HG02840 (cell line): ENCODE results near the gene GABRQ.

ENCODE experiments used
- ATAC-seq: cut with Tn5 transposase; IDR thresholded peaks from one replicate; pipeline ENCODE4 v1.9.1; 2021; ENCODE audit warnings: mild to moderate bottlenecking, moderate library complexity, moderate number of reproducible peaks; ENCODE audit not compliant: unreplicated experiment, low FRiP score

Gene GABRQ

GRCh38 chrX:152637649-152638442 lies at the start of gene GABRQ:
Gene GABRQ (plus strand): TSS chrX:152637895. CDS start chrX:152638203, 308 bp downstream.
- no peak for ATAC-seq

GRCh38 chrX:152588206-152588605 lies 49.5 kb upstream of the GABRQ start:
- ATAC-seq, result no peak

DNA sequence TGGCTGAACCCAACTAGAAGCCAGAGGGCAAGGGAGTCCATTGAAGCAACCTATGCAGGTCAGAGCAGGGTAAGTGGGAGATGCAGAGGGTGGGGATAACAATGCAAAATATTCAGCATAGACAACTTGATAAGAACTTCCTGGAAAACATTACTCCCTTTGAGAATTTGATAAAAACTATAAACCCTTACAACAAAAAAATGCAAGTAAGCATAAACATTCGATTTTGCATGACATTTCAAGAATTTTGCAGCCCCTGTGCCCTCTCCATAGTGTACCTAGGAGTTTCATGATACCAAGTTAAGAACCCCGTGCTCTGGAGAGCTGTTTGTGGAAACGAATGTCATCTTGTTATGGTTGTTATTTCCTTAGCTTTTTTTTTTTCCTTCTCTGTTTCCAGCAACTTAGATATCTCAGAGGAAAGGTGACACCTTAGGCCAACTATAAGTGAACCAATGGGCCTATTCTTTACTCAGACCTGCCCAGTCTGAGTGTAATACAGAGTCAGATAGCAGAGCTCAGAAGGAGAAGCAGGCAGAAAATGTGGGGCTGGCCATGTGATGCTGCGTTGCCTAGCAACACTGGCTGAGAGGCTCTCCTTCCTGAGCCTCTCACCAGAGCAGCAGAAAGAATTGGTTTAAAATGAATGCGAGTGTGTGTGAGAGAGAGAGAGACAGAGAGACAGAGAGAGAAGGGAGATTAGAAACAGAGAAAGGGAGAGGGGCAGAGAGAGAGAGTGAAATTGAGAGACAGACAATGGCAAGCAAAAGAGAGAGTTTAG lies 36.7 kb upstream of the GABRQ start:
- ATAC-seq, result no peak

DNA sequence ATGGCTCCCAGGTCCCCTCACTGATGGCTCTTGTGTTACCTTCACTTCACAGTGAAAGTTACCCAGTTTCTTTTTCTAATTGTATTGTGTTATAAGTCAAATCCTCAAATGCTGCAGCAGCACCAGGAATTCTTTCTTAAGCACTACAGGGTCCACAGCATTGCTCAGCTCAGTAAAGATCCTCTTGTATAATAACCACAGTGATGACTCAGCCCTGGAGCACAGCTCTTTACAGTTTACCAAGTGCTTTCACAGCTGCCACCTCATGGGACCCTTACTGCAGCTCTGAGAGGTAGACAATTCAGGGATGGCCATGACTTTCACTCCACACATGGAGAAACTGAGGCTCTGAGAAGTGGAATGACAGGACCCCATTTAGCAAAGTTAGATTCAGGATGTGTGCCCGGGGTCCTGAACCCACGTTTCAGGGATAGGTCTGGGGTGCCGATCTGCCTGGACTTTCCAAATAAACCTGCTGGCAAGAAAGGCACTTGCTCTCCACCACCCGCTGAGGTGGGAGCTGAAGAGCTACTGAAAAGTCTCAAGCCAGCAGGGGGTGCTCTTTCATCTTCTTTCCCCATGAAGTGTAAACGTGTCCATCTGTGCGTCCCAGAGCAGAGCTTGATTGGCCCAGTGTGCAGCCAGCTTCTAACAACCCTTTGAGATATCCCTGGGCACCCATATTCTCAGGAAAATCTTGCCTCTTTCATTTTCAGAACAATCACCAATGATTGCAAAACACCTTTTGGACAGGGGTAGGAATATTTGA lies 35.7 kb upstream of the GABRQ start:
- ATAC-seq, result no peak

GRCh38 chrX:152614791-152615190 lies 22.9 kb upstream of the GABRQ start:
- ATAC-seq, result no peak

- ATAC-seq, result no peak
These were observed 17.8 kb upstream of the GABRQ start for GRCh38 chrX:152619897-152620296.

DNA sequence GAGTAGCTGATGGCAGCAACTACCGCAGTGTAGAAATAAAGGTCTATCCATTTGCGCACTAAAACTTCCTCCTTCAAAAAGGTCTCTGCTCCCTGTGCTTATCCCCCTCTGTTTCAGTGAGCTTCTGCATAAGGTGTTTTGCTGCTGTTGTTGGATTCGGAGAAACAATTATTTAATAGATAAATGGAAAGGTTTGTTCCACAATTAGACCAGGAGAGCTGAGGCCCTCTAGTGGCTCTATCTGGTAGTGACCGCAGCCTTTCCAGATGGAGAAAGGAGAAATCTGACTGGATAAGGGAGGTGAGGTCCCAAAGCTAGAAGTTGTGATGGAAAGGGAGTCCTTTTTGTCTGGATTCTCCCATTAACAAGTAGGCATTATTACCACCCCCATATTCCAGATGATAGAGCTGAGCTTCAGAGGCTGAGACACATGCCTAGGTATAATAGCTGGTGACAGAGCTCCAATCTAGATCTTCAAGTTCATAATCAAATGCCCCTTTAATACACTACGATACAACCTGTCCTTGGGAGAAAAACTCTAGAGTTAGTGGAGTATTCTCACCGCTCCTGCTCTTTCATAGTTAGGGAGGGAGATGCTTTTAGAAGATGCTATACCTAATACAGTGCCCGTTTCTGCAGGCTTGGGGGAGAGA lies 5.1 kb upstream of the GABRQ start:
- ATAC-seq, result no peak

GRCh38 chrX:152635941-152636340 lies 1.8 kb upstream of the GABRQ start:
- ATAC-seq, result no peak

- ATAC-seq, result no peak
These were observed 779 bp downstream of the GABRQ start for GRCh38 chrX:152638443-152638904.

DNA sequence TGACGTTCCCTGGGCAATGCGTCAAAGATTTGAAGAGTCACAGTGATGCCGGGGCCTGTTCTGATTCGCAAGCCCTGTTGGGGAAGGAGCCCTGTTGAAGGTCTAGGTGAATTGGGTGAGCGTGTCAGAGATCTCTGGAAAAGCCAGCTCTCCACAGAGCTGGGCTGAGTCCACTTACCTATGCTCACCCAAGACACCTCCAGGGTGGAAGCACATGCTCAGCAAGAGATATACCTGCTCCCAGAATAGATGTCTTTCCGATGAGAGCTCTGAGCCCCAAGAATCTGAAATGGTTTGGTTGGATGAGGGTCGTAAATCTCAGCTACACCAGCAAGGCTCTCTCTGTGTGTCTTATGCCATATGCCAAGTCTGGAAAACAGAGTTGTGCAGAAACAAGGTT lies 1.7 kb downstream of the GABRQ start:
- ATAC-seq, result no peak

DNA sequence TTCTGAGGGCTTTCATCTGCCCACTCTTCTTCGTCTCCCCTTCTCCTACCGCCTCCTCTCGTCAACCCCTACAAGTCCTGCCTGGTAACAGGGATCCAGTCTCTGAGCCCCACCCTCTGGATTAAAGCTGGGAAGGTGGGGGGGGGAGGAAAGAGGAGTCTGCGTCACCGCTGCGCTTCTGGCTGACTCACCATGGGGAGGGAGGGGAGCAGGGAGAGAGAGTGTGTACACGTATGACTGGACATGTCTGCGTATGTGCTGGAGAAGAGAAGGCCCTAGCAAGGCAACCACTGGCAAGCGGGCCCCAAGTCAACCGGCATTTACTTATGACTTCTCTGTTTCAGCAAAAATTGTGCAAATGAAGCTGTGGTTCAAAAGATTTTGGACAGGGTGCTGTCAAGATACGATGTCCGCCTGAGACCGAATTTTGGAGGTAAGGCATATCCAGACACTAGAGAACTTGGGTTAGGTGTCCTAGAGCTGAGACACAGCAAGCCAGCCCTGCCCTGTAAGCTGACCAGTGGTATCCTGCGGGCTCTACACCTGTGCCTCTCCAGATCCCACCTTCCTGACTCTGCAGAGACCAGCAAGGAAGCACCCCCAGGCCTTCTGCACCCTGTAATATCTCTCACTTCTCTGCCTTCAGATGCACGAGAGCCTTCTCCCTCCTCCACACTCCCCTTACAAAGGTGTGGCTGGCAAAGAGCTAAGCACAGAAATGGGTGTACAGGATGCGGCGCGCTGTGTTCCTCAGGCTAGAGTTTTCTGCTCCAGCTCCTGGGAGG lies 2.5 kb downstream of the GABRQ start:
- ATAC-seq, result no peak

DNA sequence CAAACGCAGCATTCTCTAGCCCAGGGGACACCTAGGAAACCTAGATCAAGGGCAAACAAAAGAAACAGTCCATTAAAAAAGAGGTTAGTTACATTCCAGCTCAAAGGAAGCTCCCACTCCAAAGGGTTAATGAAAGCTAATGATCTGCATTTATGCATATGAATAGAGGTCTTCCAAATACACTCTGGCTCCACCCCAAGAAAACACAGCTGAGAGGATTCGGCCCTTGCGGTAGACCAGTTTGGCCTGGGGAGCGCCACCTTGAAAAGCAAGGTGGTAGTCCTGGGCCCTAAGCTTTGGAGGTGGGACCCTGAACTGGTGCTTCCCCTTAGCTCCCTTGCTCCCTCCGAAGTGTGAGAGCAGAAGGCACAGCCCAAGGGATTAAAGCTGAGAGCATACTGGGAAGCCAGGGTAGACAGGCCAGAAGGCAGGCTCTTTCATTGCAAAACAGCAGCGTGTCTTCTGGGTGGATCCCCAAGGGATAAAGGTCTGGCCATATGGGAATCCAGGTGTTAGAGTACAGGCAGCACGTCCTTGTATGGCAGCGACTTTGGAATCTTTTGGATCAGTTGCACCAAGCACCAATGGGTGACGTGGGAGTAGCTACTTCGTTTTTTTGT lies 3.7 kb downstream of the GABRQ start:
- no peak for ATAC-seq

- ATAC-seq, result no peak
These were observed 4.3 kb downstream of the GABRQ start for GRCh38 chrX:152641996-152642395.

DNA sequence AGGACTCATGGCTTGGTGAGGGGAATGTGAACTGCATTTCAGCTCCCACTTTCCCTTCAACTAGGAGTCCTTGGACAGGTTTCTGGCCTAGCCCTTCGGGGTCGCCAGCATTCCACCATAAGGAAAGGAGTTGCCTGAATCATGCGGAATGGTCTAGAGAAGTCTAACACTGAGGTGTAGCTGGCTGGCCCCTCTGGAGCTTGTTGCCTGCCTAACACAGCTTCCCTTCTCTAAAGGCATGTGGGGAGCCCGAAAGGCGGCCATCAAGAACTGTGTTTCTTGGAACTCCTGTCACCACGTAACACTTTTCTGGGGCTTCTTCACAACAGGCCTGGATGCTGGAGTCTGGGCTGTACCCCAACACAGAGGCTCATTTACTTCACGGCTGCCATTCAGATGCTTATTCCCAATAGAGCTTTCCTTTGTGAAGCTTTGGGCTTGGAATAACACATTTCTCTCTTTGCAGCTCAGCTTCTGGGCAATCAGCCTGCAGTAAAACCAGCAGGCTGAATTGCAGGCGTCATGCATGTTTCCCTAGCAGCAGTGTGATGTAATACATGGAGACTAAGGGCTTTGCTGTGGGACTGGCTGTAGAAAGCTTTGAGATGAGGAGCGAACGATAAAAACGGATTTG lies 5.4 kb downstream of the GABRQ start:
- no peak for ATAC-seq

DNA sequence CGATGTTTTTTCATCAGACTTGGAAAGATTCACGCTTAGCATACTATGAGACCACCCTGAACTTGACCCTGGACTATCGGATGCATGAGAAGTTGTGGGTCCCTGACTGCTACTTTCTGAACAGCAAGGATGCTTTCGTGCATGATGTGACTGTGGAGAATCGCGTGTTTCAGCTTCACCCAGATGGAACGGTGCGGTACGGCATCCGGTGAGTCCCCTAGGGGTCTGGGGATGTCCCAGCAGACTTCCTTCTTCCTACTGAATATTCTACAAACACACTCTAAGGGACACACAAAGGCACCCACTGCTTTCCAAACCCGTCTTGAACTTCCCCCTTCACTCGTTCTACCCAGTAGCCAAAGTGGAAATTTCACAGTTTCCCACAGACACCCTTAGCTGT lies 9.3 kb downstream of the GABRQ start:
- no peak for ATAC-seq

GRCh38 chrX:152647978-152648377 lies 10.3 kb downstream of the GABRQ start:
- ATAC-seq, result no peak

DNA sequence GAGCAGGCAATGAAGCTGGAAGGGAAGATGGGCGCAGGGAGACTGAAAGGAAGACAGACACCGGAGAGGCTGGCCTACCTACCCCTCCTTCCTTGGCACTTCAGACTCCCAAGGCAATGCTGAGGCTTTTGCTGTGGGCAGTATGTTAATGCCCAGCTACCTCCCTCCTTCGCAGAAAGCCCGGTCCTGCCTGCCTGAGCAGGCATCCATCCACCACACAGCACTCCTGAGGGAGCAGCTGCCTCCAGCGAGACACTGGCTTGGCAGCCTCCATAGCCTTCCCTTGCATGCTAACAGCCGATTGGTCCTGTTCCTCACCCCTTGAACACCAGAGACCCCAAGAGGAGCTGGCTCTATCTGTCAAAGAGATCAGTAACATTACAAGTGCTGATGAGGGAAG lies 14.4 kb downstream of the GABRQ start:
- no peak for ATAC-seq

DNA sequence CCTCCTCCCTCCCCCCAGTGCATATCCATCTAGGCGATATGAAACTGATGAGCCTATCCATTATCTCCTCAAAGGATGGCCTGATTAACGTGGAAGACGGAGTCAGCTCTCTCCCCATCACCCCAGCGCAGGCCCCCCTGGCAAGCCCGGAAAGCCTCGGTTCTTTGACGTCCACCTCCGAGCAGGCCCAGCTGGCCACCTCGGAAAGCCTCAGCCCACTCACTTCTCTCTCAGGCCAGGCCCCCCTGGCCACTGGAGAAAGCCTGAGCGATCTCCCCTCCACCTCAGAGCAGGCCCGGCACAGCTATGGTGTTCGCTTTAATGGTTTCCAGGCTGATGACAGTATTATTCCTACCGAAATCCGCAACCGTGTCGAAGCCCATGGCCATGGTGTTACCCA lies 14.8 kb downstream of the GABRQ start:
- ATAC-seq, result no peak

GRCh38 chrX:152656087-152656486 lies 18.4 kb downstream of the GABRQ start:
- no peak for ATAC-seq
